Neural progenitor cell (in vitro differentiated cells): ENCODE results near the gene VEPH1.

ENCODE experiments used
- CTCF ChIP-seq: fragments of 200-600 bp; sonication (generic); IDR thresholded peaks from 2 replicates; pipeline ENCODE4 v1.5.1; 2017; ENCODE audit warnings: antibody characterized with exemption, mild to moderate bottlenecking
- EZH2 ChIP-seq: fragments of 200-600 bp; sonication (generic); IDR thresholded peaks from 2 replicates; pipeline ENCODE4 v1.6.1; 2017; ENCODE audit warnings: antibody characterized with exemption, mild to moderate bottlenecking, moderate library complexity

DNA sequence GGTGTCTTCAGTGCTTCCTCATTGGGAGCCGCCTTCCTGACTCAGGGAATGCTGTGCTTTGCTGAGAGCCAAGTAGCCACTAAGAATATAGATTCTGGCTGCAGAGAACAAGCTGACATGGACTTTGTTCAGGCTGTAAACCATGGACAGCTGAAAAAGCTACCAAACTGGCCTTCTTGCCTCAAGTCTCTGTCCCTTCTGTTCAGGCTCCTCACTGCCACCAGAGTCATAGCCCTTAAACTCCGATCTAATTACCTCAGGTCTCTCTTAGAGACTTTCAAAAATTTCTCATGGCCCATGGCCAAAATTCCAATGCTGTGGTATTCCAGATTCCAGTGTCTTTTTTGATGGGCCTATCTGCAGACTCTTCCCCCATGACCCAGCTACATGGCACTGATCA is 86.0 kb downstream of the VEPH1 start:
- no peak for TF ChIP-seq CTCF
- no peak for TF ChIP-seq EZH2
